Motor neuron (in vitro differentiated cells): Measurements from ENCODE around the gene SLC38A10. TPM values are rescaled to one million over a fixed set of nuclear protein-coding genes. Genes with fewer than 3 reads are reported as not detected.

ENCODE experiments used
- ATAC-seq, 8 experiments: fragments of 200-7000 bp; cut with Tn5 transposase; replicated peaks in 6 of 8; 2 replicates each; pipeline ENCODE4 v1.8.0; 2021; ENCODE audit warnings: mild to moderate bottlenecking in 8 of 8, moderate library complexity in 8 of 8
- H3K27ac ChIP-seq, 2 donors: fragments of 250-450 bp; sonication (Bioruptor Pico); 2 replicates each; pipeline ENCODE4 v1.9.0; 2021; ENCODE audit warnings: antibody characterized with exemption in 2 of 2, mild to moderate bottlenecking in 2 of 2, moderate library complexity in 1 of 2
- H3K4me1 ChIP-seq, 2 donors: fragments of 250-450 bp; sonication (Bioruptor Pico); replicated peaks in 1 of 2; 2 replicates each; pipeline ENCODE4 v1.6.1; 2021; ENCODE audit warnings: antibody characterized with exemption in 2 of 2, mild to moderate bottlenecking in 2 of 2, moderate library complexity in 1 of 2
- H3K4me3 ChIP-seq, 5 donors: fragments of 250-450 bp; sonication (Bioruptor Pico); 2 replicates each; pipeline ENCODE4 v1.9.0; 2021; ENCODE audit warnings: antibody characterized with exemption in 5 of 5, mild to moderate bottlenecking in 5 of 5, moderate library complexity in 4 of 5
- WGBS, 10 experiments: fragments of 450-650 bp; shearing (Covaris generic); methylation state at CpG; one replicate each; pipeline ENCODE4 v1.0.0; 2022; 5-methylcytosine and 5-hydroxymethylcytosine counted together
- in situ Hi-C, 9 experiments: fragments of 400-800 bp; cut with MboI; loops; one replicate each; pipeline ENCODE4 v1.15.0; 2021; ENCODE audit warnings: low sequenced_read_pairs in 9 of 9, low pct_unique_long_range_greater_than_20kb in 2 of 9; ENCODE audit not compliant: unreplicated experiment in 9 of 9
- total RNA-seq, 8 experiments: library from RNA; unstranded; fragments of 300-600 nt; gene quantifications; 2 replicates each; pipeline versions ENCODE4 v1.2.3 to v1.2.4, GENCODE V29; 2022

SLC38A10 gene
- total RNA-seq = 10 to 100 TPM; 29.0 to 57.1 (median 49.1) TPM

- peak; percentile 85 to 97 (median 96) for ATAC-seq
- Histone ChIP-seq H3K4me3 (peak within 1 kb of the TSS; percentile 61 to 79 (median 76)), H3K27ac (peak within 1 kb of the TSS; percentile 78 to 93), H3K4me1 (peaks cover 6 to 9% of the 10 kb centered on the region in 2 donors)
- in situ Hi-C loops = loop anchor here in 3 of 9 experiments (25.0 kb wide), 1 partner anchor 192 kb away; no protein-coding TSS in a partner anchor
- WGBS, 10 experiments = 0 to 10% (median 4%) methylated on average over 2 to 16 of the region's 59 CpGs; no CpG with 5 or more reads in 6 of the 10 experiments
Observed at GRCh38 chr17:81295031-81295675, at the start of gene SLC38A10. SLC38A10 (minus strand) TSS chr17:81295307; CDS start chr17:81294921, 386 bp downstream.

- H3K4me3 ChIP-seq = peak overlapping the region; percentile 73 to 96 (median 88)
- peaks cover 44 to 56% of the 10 kb centered on the region in 2 donors for H3K4me1 ChIP-seq
- in situ Hi-C loops = no loop called here
- 0 to 97% (median 7%) methylated on average over 2 to 15 of the region's 55 CpGs for WGBS, 10 experiments
- ATAC-seq = peak in 2 of 8 experiments; percentile 1
- H3K27ac ChIP-seq = peak overlapping the region; percentile 95 to 98
Observed at GRCh38 chr17:81342269-81343070, 47.4 kb upstream of the SLC38A10 start.

GRCh38 chr17:81341516-81342268, 46.6 kb upstream of the SLC38A10 start:
- H3K4me3 ChIP-seq = peak overlapping the region; percentile 73 to 96 (median 88)
- peaks cover 45 to 54% of the 10 kb centered on the region in 2 donors for H3K4me1 ChIP-seq
- H3K27ac ChIP-seq = peak overlapping the region; percentile 95 to 98
- in situ Hi-C loops = no loop called here
- WGBS, 10 experiments = 1 to 100% (median 35%) methylated on average over 1 to 13 of the region's 83 CpGs; no CpG with 5 or more reads in 4 of the 10 experiments
- ATAC-seq = no peak

GRCh38 chr17:81340607-81341515, 45.8 kb upstream of the SLC38A10 start:
- peak overlapping the region; percentile 95 to 98 for H3K27ac ChIP-seq
- H3K4me3 ChIP-seq = peak overlapping the region; percentile 73 to 96 (median 88)
- peak in 4 of 8 experiments; percentile 4 to 15 (median 8) for ATAC-seq
- in situ Hi-C loops = no loop called here
- WGBS, 10 experiments = 3 to 40% (median 11%) methylated on average over 4 to 7 of the region's 60 CpGs; no CpG with 5 or more reads in 6 of the 10 experiments
- peaks cover 48 to 54% of the 10 kb centered on the region in 2 donors for H3K4me1 ChIP-seq

GRCh38 chr17:81339534-81340296, 44.6 kb upstream of the SLC38A10 start:
- WGBS, 10 experiments = 30 to 37% methylated on average over 2 of the region's 11 CpGs; no CpG with 5 or more reads in 8 of the 10 experiments
- Histone ChIP-seq H3K27ac (peak overlapping the region; percentile 95 to 98), H3K4me3 (peak overlapping the region in 1 of 5 donors; percentile 73), H3K4me1 (peaks cover 54 to 59% of the 10 kb centered on the region in 2 donors)
- in situ Hi-C loops = no loop called here
- ATAC-seq = peak in 5 of 8 experiments; percentile 5 to 30 (median 20)

- ATAC-seq = peak in 2 of 8 experiments; percentile 1 to 9
- peaks cover 59 to 65% of the 10 kb centered on the region in 2 donors for H3K4me1 ChIP-seq
- in situ Hi-C loops = no loop called here
- no peak overlapping the region for H3K4me3 ChIP-seq
- WGBS, 10 experiments = 0 to 39% (median 33%) methylated on average over 1 to 4 of the region's 4 CpGs; no CpG with 5 or more reads in 5 of the 10 experiments
- peak overlapping the region; percentile 95 to 98 for H3K27ac ChIP-seq
Observed at GRCh38 chr17:81339191-81339533, 44.1 kb upstream of the SLC38A10 start.

- H3K4me1 ChIP-seq = peaks cover 65 to 71% of the 10 kb centered on the region in 2 donors
- no peak for ATAC-seq
- in situ Hi-C loops = no loop called here
Observed at GRCh38 chr17:81338274-81339190, 43.4 kb upstream of the SLC38A10 start.

GRCh38 chr17:81337476-81337879, 42.4 kb upstream of the SLC38A10 start:
- no peak overlapping the region for H3K27ac ChIP-seq
- H3K4me1 ChIP-seq = peaks cover 73 to 76% of the 10 kb centered on the region in 2 donors
- in situ Hi-C loops = no loop called here
- no peak overlapping the region for H3K4me3 ChIP-seq
- ATAC-seq = peak in 4 of 8 experiments; percentile 28 to 60 (median 34)
- 21 to 40% (median 33%) methylated on average over 1 to 4 of the region's 14 CpGs; no CpG with 5 or more reads in 7 of the 10 experiments for WGBS, 10 experiments

More at GRCh38 chr17:81338274-81339190, 43.4 kb upstream of the SLC38A10 start:
- Histone ChIP-seq H3K27ac (peak overlapping the region; percentile 25 to 95), H3K4me3 (no peak overlapping the region)
- 20 to 100% (median 73%) methylated on average over 1 to 6 of the region's 17 CpGs; no CpG with 5 or more reads in 4 of the 10 experiments for whole genome bisulfite sequencing, 10 experiments

- Histone ChIP-seq H3K4me1 (peaks cover 72 to 75% of the 10 kb centered on the region in 2 donors), H3K4me3 (no peak overlapping the region), H3K27ac (no peak overlapping the region)
- 39 to 80% (median 60%) methylated on average over 1 to 5 of the region's 8 CpGs; no CpG with 5 or more reads in 5 of the 10 experiments for WGBS, 10 experiments
- no peak for ATAC-seq
- in situ Hi-C loops = no loop called here
Observed at GRCh38 chr17:81336930-81337325, 41.8 kb upstream of the SLC38A10 start.

- H3K4me1 ChIP-seq = peaks cover 72 to 80% of the 10 kb centered on the region in 2 donors
- no peak overlapping the region for H3K4me3 ChIP-seq
- in situ Hi-C loops = no loop called here
- no peak for ATAC-seq
- H3K27ac ChIP-seq = no peak overlapping the region
- WGBS, 10 experiments = 100% methylated on average over 2 of the region's 7 CpGs; no CpG with 5 or more reads in 9 of the 10 experiments
Observed at GRCh38 chr17:81336296-81336929, 41.3 kb upstream of the SLC38A10 start.
